Embryonic facial prominence (tissue), 1 donor: ENCODE results near the gene KLHDC7B.
A peak's percentile ranks its signal among the peaks of the same experiment; 100 is the strongest.

Experiments
- DNase-seq: peaks from one replicate; pipeline ENCODE4 v3.0.0-alpha.2; 2016; ENCODE audit errors: extremely low spot score

KLHDC7B gene

GRCh38 chr22:50548040-50548920 is 2.6 kb downstream of the KLHDC7B start:
- DNase-seq = no peak

- no peak for DNase-seq
Measured at GRCh38 chr22:50548921-50549790, 3.5 kb downstream of the KLHDC7B start.

- no peak for DNase-seq
Measured at GRCh38 chr22:50550395-50550794, 4.7 kb downstream of the KLHDC7B start.

GRCh38 chr22:50551160-50551752 is 5.6 kb downstream of the KLHDC7B start:
- DNase-seq = no peak

- no peak for DNase-seq
Measured at GRCh38 chr22:50553310-50553709, 7.6 kb downstream of the KLHDC7B start.

- no peak for DNase-seq
Measured at GRCh38 chr22:50556703-50557102, 11.0 kb downstream of the KLHDC7B start.

GRCh38 chr22:50560034-50560433 is 14.3 kb downstream of the KLHDC7B start:
- no peak for DNase-seq

- DNase-seq = no peak
Measured at GRCh38 chr22:50561401-50562358, 16.0 kb downstream of the KLHDC7B start.

GRCh38 chr22:50562523-50563412 is 17.1 kb downstream of the KLHDC7B start, which contains the start of gene SYCE3:
SYCE3 (minus strand) TSS chr22:50562919; CDS start chr22:50556405, 6,514 bp downstream.
- DNase-seq = peak; percentile 73

GRCh38 chr22:50563413-50564160 is 17.9 kb downstream of the KLHDC7B start:
- no peak for DNase-seq

GRCh38 chr22:50564289-50564688 is 18.6 kb downstream of the KLHDC7B start:
- no peak for DNase-seq

GRCh38 chr22:50567721-50568252 is 22.1 kb downstream of the KLHDC7B start:
- DNase-seq = no peak

- DNase-seq = no peak
Measured at GRCh38 chr22:50568626-50569025, 22.9 kb downstream of the KLHDC7B start.

GRCh38 chr22:50569041-50569459 is 23.4 kb downstream of the KLHDC7B start:
- DNase-seq = no peak

GRCh38 chr22:50569896-50570535 is 24.3 kb downstream of the KLHDC7B start:
- no peak for DNase-seq

- no peak for DNase-seq
Measured at GRCh38 chr22:50570861-50571260, 25.2 kb downstream of the KLHDC7B start.

GRCh38 chr22:50571264-50572175 is 25.8 kb downstream of the KLHDC7B start:
- DNase-seq = no peak
